HG02798 (cell line): ENCODE measurements around the gene DLG2.

Experiments
- ATAC-seq: cut with Tn5 transposase; IDR thresholded peaks from one replicate; pipeline ENCODE4 v1.9.1; 2021; ENCODE audit warnings: mild to moderate bottlenecking; ENCODE audit not compliant: unreplicated experiment, poor library complexity

DLG2 gene

GRCh38 chr11:84724256-84724655, 902.9 kb downstream of the DLG2 start:
- no peak for ATAC-seq

GRCh38 chr11:84722583-84723108, 904.5 kb downstream of the DLG2 start:
- no peak for ATAC-seq

GRCh38 chr11:84721561-84721961, 905.6 kb downstream of the DLG2 start:
- no peak for ATAC-seq

- no peak for ATAC-seq
Measured at GRCh38 chr11:84720706-84721402, 906.3 kb downstream of the DLG2 start.

GRCh38 chr11:84719935-84720577, 907.1 kb downstream of the DLG2 start:
- ATAC-seq: no peak

- peak; percentile 72 for ATAC-seq
Measured at GRCh38 chr11:84714316-84714780, 912.8 kb downstream of the DLG2 start.

GRCh38 chr11:84691830-84692229, 935.3 kb downstream of the DLG2 start:
- ATAC-seq: no peak

- ATAC-seq: no peak
Measured at GRCh38 chr11:84687433-84687832, 939.7 kb downstream of the DLG2 start.

GRCh38 chr11:84686716-84687115, 940.4 kb downstream of the DLG2 start:
- ATAC-seq: no peak

GRCh38 chr11:84685976-84686375, 941.2 kb downstream of the DLG2 start:
- ATAC-seq: no peak

GRCh38 chr11:84685149-84685548, 942.0 kb downstream of the DLG2 start:
- ATAC-seq: no peak

GRCh38 chr11:84681456-84681855, 945.7 kb downstream of the DLG2 start:
- ATAC-seq: no peak

GRCh38 chr11:84675396-84676025, 951.6 kb downstream of the DLG2 start:
- ATAC-seq: no peak

- no peak for ATAC-seq
Measured at GRCh38 chr11:84673753-84674152, 953.4 kb downstream of the DLG2 start.

GRCh38 chr11:84671325-84671999, 955.7 kb downstream of the DLG2 start:
- no peak for ATAC-seq

- ATAC-seq: no peak
Measured at GRCh38 chr11:84663731-84664130, 963.4 kb downstream of the DLG2 start.

GRCh38 chr11:84660257-84660977, 966.7 kb downstream of the DLG2 start:
- ATAC-seq: no peak

GRCh38 chr11:84655712-84656111, 971.4 kb downstream of the DLG2 start:
- ATAC-seq: no peak

- ATAC-seq: no peak
Measured at GRCh38 chr11:84648471-84648870, 978.7 kb downstream of the DLG2 start.
